NK-92 treated with Interleukin-12 subunit alpha and Interleukin-12 subunit beta, amount 100 ng/mL, for 24 hours (cell line): ENCODE measurements around the gene ICOSLG.
"Not testable (repeated sequence)": the region's sequence is repeated elsewhere in the genome, so short reads cannot be mapped to it uniquely, and the experiment has no call there.

Source experiments
- DNase-seq: peaks from one replicate; lab custom pipeline; 2025; lab: John Stamatoyannopoulos, UW

Gene ICOSLG

DNA sequence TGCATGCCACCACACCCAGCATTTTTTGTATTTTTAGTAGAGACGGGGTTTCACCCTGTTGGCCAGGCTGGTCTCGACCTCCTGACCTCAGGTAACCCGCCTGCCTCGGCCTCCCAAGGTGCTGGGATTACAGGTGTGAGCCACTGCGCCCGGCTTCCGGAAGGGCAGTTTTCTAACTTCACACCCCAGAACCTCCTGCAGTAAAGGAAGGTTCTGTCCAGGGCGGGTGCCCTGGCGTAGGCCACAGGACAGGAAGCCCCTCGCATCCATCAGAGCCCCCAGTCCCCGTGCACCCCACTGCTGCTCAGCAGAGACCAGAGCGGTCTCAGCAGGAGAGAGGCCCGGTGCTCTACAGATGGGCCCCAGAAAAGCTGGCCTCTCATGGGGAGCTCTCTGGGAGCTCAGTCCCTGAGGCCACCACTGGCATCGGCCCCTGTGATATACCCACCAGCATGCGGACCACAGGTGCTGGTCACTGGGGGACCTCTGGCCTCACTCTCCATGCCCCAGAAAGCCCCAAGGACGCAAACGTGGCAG is 25.1 kb upstream of the ICOSLG start:
- DNase-seq = no peak

DNA sequence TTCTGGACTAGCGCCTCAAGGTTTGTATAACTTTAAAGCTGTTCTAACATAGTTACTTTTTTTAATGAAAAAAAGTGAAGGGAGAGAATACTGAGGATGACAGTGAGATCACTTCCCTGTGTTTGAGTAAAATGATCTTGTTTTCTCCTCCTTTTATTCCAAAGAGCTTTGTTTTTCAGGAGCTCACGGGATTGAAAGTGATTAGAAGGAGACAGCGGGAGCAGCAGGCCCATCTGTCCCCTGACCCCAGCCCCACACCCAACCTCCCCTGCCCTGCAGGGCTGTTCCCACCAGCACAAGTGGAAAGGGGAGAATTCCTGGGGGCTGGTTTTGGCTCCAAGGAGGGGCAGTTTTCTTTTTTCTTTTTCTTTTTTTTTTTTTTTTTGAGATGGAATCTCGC is 23.0 kb upstream of the ICOSLG start:
- DNase-seq = no peak

DNA sequence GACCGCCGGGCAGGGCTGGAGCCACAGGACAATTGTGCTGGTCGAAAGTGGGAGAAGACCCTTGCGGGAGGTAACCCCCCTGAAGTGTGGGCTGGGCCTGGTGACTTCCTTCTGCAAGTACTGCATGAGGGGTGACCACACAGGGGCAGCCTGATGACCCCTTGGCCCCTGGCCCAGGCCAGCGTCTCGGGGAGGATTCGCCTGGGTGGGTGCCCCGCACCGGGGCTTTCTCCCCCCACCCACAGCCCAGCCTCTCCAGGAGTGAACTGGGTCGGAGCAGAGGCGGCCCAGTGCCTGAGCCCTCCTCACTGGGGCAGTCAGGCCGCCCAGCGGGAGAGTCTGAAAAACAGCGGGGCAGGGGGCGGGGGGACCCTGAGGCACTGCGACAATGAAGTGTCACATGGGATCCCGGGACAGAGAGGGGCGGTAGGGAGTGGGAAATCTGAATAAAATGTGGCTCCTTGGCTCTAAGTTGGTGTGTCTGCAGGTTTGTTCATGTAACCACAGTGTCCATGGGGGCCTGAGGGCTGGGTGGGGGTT is 22.5 kb upstream of the ICOSLG start:
- no peak for DNase-seq

DNA sequence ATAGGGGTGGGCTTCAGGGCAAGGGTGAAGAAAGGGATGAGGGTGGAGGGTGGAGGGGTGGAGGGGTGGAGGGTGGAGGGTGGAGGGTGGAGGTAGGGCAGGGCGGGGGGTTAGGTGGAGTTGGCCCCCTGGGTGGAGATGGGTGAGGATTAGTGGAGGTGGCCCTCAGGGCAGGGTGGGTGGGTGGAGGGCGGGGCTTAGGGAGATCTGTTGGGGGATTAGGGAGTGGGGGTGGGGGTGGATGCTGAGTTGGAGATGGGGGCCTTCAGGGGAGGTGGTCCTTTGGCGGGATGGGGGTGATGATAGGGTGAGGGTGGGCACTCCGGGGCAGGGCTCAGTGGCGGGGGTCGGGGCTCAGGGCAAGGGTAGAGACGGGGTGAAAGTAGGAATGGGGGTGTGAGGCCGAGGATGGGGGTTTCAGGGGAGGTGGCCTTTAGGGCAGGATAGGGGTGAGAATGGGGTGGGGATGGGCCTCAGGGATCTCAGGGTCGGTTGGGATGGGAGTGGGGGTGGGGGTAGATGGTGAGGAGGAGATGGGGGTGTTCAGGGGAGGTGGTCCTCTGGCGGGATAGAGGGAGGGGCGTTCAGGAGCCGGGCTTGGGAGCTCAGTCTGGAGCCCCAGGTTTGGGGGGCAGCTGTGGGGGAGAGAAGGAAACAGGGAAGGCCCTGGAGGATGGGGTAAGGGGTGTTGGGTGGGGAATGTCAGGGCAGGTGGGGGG is 21.8 kb upstream of the ICOSLG start:
- no peak for DNase-seq

DNA sequence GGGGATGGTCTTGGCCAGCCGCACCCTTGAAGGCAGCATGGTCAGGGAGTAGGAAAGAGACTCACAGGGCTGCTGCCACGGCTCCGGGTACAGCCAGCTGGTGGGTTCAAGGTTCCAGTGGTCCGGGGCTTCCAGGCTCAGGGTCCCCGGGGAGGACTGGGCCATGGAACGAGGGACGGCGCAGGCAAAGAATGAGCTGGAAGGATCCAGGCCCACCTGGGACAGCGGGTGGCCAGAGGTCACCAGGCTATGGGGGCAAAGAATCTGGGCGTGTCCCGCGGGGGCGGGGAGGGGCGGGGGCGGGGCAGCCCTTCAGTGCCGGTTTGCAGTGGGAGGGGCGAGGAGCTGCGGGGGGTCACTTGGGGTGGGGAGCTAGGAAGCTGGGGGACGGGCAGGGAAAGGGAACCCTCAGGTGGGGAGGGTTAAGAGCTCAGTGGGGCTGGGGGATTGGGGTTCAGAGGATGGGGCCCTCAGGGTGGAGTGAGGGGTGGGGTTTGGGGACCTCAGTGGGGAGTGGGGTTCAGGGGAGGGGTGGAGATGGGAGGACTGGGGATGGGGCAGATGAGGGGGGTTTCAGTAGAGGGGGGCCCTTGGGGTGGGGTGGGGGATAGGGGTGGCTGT is 21.0 kb upstream of the ICOSLG start, which contains the start of gene DNMT3L:
Gene DNMT3L, minus strand, starts transcription at position 223 of the 621 bp plus-strand sequence. CDS start 638 bp downstream, outside the sequence.
- DNase-seq = no peak

DNA sequence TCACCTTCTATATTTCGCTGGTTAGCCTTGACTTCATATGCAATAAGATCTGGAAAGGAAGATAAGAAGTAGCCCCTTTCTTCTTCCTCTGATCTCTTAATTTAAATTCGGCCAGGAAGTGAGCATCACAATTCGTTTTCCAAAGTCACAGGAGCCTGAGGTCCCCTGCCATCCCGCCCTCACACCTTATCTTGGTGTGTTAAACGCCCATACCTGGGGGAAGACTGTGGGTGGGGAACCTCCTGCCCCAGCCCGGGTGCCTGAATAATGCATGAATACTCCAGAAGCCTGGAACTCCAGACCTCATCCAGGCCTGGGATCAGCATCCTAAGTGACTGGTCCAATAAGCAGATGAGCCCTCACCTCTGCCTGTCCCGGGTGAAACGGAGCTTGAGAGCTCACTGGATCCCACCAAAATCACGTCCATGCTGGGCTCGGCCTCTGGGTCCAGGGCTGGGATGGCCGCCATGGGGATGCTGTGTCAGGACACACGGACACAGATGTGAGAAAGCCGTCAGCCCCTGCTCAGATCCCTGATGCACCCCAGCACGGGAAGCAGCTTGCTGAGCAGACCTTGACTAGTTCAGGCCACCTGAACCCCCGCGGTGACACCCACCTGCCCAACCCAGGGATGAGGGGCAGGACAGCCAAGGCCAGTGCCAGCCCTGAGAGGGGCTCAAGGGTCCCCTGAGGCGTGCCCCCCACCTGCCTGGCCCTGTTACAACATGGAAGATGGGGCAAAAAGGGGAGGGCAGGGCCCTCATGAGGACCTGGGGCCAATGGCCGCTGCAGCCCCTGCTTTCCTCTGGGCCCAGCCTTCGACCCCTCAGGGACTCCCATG is 20.3 kb upstream of the ICOSLG start:
- DNase-seq = no peak

DNA sequence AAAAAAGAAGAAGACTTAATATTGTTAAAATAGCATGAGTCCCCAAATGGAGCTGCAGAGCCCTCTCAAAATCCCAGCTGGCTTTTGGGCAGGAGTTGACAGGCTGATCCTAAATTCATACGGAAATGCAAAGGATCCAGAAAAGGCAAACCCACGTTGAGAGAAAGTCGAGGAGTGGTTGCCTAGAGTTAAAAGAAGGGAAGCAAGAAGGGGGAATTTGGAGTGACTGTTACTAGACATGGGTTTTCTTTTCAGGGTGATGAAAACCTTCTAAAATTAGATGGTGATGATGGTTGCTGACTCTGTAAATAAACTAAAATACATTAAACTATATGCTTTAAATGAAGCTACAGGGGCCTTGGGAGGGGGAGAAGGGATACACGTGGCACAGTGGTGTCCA is 19.3 kb upstream of the ICOSLG start:
- no peak for DNase-seq

DNA sequence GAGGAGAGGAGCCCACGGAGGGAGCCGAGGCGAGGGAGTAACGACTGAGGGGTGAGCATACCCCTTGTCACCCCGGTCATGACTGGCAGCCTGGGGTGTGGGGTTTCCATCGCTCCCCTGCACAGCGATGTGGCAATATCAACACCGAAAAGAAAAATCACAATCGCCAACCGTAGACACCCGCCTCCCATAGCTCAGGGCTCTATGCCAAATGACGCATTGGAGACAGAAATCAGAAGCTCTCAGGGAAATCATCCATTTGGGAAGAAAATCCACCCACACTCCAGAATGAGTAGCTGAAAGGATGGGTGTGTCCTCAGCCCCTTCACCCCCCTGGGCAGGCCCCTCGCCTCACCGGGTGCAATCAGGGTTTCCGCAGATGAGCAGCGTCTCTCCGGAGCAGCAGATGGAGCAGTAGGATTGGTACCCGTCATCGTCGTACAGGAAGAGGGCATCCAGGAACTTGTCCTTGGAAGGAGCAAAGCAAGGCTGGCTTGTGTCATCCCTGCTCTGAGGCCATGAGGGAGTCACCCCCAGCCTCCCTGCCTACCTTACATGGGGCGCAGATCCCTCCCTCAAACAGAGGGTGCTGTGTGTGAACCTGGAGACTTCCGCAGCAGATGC is 18.5 kb upstream of the ICOSLG start:
- DNase-seq = no peak

DNA sequence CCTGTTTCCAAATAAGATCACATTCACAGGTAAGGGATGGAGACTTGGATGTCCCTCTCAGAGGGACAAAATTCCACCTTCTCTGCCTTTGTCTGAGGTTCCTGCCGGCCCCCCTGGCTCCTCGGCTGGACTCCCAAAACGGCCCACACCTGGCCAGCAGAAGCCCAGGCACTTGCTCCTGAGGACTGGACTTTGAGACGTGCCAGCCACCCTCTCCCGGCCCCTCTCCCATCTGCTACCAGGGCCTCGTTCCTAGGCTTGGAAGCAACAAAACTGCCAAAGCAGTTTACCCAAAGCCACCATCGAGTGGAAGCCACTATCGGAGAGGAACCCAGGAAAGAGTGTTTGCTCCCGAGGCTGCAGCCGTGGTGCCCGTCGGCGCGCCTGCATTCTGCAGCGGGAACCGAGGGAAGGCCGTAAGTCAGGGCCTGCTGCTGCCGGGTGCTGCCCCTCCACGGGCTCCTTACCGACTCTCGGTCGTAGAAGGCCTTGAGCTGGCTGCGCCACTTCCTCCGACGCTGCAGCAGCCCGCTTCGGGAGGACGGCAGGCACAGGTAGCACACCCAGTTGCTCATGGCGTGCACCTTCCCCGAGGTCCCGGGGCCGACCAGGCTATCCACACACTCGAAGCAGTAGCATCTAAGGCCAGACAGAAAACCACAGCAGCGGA is 17.4 kb upstream of the ICOSLG start:
- DNase-seq = no peak

DNA sequence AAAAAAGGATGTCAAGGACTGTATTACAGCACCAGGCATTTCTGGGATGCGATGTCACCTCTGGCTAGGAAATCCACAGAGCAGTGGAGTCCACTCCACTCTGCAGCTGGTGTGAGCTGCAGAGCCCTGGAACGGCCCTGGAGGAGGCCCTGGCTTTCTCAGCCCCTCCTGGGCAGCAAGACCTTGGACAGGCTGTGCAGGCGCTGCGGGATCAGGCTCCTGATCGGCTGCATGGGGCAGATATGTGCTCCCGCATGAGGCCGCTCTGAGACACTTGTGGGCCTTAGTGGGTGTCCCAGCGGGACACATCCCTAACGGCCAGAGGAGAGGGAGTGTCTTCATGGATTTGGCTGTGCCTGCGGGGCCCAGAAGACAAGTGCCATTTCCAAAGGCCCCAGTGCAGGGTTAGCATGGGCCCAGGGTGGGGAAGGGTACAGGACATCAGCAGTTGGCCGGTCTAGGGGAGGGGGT is 14.8 kb upstream of the ICOSLG start:
- no peak for DNase-seq

DNA sequence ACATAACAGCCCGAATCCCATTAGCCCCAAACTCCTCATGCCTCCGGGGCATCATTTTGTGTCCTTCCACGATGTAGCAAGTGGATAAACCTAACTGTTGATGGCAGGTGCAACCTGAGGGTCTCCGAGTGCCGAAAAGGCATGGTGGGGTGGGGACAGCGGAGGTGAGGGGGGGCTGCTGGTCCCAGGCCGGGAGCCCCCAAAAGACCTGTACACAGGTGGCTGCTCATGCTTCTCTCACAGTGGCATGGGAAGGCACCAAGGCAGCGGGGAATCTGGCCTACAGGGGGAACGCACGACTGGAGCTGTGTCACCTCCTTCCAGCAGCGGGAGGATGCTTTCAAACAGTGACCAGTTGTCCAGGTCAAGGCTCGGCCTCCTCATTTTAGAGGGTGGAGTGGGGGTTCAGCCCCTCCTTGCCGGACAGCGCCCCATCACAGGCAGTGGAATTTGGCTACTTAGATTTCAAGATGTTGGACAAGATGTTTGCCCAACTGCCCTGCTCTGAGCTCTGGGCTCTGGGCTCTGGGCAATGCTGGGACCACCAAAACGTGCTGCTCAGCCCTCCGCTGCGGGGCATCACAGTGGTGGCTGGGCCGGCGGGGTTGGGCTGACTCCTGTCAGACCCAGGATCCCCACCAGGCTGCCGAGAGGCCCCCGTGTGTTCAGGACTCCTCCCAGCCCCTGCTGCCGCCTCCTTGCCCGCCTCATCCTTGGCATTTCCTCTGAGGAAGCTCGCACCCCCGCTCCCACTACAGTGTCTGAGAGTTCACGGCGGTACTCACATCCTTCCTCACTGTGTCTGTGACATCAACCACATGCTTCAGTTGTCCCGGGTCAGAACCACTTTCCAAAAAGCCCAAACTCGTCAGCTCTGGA is 13.3 kb upstream of the ICOSLG start:
- DNase-seq = no peak

DNA sequence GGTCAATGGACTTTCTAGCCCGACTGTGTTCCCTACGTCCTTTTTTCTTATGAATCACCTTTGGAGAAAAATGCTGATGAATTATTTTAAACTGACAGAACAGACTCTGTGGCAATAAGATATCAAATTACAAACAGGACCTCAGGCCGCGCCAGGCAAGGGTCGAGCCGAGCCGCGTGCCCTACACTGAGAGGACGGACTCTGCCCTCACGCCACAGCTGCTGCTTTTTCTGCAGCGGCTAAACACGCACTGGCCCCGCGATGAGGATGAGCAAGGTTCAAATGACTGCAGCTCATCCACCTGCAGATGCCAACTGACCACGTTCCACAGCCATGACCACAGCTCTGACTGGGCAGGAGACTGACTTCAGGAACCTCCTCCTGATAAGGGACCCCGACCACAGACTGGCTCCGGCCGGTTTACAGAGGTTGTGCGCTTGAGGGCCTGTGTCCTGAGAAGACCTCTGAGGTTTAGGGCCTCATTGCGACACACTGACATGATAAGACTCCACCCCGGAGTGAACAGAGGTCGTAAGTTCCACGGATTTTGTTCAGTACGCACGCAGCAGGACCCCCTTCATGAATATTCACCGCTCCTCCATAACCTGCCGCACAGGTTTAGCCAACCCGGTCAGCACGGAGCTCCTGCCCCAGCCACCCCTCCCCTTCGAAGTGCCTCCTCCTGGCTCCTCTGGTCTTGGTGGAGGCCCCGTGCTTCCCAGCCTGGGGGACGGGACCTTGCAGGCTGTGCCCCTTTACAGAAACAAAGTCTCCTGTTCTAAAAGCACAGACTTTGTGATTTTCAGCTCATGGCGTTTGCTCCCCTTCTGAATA is 8.7 kb upstream of the ICOSLG start:
- not testable (repeated sequence) for DNase-seq

DNA sequence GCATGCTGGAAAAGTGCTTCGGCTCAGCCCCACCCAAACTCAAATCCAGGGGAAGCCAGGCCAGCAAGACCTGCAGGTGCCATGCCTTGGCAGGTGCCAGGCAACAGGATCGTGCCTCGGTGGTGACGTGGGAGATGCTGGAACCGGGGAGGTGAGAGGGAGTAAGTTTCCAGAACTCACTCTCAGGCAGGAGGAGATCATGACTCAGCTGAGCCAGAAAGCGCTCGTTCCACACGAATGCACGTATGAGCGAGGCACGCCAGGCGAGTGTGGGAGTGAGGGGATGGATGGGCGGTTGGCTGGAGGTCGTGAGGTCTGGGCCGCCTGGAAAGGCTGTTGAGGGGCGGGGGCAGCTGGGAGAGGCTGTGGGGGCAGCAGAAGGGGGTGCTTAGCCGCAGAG is 7.2 kb upstream of the ICOSLG start:
- DNase-seq = not testable (repeated sequence)

DNA sequence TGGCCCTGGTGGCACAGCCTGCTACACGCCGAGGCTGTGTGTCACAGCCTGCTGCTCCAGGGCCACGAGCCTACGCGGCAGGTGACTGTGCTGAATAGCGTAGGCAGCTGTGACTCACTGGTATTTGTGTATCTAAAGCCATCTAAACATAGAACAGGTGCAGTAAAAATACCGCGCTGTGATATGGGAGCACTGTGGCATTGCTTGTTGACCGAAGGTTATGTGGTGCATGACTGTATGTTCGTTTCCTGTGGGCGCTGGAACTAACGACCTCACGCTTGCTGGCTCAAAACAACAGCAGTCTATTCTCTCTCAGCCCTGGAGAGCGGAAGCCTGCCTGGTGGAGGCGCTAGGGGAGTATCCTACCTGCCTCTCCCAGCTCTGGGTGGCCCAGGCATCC is 3.2 kb upstream of the ICOSLG start:
- DNase-seq = not testable (repeated sequence)

DNA sequence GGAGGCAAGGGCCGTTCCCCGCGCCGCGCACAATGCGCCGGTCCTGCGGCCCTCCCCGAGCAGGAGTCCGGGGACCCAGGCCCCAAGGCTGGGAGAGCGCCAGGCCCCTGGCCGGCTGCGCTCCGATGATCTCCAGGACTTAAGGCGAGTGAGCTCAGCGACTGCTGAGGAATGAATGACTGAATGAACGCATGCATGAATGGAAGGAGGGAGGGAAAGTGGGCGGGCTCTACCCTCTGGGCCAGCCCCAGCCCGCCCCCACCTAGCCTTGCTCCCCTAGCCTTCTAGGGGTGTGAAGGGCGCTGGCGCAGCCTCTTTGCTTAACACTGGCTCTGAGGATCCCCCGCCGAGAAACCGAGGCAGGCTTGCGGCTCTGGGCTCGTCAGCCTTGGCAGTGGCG is 538 bp upstream of the ICOSLG start:
- not testable (repeated sequence) for DNase-seq

DNA sequence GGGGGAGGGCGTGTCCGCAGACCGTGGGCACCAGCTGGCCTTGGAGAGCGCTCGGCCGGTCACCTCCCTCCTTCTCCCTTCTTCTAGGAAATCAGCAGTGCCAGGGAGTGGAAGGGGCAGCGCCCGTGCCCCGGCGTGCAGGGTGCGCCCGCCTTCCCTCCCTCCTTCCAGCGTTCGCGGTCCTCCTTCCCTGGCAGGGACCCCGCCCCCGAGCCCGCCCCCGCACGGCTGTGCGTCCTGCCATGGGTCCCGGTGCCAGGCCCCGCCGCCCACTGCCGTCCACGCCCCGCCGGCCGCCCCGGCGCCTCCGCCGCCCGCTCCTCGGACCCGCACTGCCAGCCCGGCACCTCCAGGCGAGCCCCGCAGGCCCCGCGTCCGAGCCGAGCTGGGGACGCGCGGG is 390 bp downstream of the ICOSLG start:
- DNase-seq = not testable (repeated sequence)

DNA sequence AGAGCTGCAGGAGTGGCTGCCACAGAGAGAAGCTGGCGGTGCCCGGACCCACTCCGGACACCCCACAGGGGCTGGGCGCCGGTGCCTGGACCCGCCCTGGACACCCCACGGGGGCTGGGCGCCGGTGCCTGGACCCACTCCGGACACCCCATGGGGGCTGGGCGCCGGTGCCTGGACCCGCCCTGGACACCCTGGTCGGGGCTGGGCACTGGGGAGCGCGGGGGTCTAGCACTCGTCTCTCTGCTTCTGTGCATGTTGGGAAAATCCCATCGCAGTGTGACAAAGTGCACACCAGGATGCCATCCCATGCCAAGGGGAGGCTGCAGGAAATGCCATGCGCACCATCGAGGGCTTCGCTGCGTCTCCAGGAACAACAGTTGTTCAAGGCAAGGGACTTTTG is 11.2 kb downstream of the ICOSLG start:
- not testable (repeated sequence) for DNase-seq

DNA sequence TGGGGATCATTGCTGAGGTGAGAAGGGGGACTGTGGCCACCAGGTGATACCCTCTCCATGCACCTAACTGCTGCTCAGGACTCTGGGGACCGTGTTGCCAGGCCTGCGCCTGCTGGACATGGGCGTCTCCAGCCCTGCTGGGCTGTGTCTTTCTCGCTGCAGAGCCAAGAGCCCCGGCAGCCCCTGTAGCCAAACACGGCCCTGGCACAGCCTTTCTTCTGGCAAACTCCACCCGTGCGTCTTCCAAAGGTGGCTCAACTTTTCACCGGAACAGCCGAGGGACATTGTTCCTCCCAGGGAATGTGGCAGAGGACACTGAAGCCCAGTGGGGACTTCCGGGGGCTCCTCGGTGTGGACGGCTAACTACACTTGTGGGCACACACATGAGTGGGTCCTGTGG is 12.6 kb downstream of the ICOSLG start:
- DNase-seq = not testable (repeated sequence)

DNA sequence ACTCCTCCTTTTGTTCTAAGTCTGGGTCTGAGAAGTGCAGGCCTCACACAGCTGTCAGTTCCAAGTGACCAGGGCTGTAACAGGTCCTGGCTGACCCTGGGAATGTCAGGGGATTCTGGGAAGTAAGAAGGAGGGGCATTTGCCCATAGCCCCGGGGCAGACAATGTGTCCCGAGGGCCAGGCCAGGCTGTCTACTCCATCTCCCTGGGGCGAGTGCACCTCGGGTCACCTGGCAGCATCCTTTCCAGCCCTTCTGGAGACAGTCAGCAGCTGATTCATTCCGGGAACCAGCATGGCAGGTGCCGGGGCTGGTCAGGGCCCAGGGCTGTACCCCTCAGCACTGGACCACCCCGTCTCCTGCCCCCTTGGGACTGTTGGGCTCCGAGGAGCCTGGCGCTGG is 13.1 kb downstream of the ICOSLG start:
- not testable (repeated sequence) for DNase-seq
